ENCODE data around the gene PRKAR1B. TPM values are rescaled to one million over a fixed set of nuclear protein-coding genes. Genes with fewer than 3 reads are reported as not detected.

Gene PRKAR1B
- total RNA-seq, 1 donor from 2014 or later: 14.2 TPM

DNA sequence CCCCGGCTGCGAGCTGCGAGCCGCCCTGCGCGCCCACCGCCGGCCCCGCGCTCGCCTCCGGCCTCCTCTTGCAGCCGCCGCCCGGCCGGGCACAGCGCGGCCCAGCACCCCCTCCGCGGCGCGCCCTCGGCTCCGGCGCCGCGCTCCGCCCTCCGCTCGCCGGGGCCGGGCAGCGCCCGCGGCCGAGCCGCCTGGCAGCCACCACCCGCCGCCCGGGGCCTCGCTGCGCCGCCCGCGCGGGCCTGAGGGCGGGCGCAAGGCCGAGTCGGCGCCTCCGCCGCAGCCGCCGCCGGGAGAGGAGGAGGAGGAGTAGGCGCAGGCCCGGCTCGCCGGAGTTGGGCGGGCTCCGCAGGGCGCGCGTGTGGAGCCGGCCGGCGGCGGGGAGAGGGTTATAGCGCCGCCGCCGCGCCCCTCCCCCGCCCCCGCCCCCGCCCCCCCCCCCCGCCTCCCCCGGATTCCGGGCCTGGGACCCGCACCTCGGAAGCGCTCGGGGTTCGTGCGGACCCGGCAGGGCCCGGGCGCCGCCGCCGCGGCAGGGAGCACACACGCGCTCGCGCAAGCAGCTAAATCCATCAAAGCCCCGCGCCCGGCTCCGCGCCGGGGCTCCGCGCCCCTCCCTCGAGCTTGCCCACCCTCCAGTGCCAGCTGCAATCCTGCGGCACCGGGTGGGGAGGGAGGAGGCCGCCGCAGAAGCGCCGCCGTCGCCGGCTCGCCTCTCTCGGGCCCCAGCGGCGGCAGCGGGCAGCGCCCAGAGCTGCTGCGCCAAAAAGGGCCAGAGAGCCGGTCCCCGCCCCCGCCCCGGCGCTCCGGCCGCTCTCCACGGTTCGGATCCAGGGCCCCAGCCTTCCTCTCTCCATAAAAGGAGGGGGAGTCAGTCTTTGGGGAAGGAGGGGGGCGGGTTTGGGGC, 207.3 kb downstream of the PRKAR1B start, which contains the start of gene PDGFA:
Gene PDGFA (minus strand): TSS at position 363 of the 907 bp plus-strand sequence. CDS start 845 bp downstream, outside the sequence.
- H3K9me3 ChIP-seq (replicated peaks): no peaks in the 10 kb centered on the region
- peaks cover 83% of the 10 kb centered on the region for H3K4me1 ChIP-seq
- DNase-seq: peak; percentile 63

DNA sequence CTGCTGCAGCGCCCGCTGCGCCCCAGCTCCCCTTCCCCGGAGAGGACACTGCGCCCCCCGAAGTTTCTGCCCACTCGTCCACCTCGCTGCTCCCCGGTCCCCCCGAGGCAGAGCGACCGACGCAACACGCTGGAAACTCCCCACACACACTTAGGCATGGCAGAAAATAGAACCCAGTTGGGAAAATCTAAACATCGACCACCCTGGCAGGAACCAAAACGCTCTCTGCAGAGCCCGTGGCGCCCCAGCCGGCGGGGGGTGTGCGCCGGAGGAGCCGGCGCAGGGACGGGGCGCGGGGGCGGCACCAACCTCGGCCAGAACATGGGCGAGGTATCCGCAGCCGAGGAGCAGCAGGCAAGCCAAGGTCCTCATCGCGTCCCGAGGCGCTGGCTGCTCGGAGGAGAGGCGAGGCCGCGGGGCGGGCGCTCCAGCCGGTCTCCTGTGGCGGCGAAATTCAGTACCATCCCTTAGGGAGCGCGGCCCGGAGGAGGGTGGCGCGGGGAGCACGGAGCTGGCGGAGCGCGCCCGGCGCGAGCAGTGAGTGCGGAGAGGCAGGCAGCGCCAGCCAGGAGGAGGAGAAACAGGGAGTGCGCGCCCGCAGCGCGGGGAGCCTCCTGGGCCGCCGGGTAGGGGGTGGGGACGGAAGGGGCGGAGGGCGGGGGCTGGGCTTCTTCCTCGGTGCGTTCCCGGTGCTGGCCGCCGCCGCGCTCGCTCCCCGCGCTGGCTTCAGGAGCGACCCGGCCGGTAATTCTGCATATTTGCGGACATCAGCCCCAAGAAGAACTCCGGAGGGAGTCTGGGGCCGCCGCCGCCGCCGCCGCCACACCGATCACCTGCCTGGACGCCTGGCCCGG, 208.2 kb downstream of the PRKAR1B start:
- H3K4me1 ChIP-seq: peaks cover 86% of the 10 kb centered on the region
- intact Hi-C loops (cut with micrococcal nuclease): no loop called here
- H3K9me3 ChIP-seq (replicated peaks): no peaks in the 10 kb centered on the region
- H3K27me3 ChIP-seq (ENCODE audit: low read depth): peaks cover 55% of the 10 kb centered on the region
- H3K4me3 ChIP-seq: peak overlapping the region; percentile 93
- peak; percentile 88 for DNase-seq
- H3K27ac ChIP-seq (replicated peaks): peak overlapping the region; percentile 90
- H3K36me3 ChIP-seq: no peaks in the 10 kb centered on the region
- TF ChIP-seq, protein P1, sequence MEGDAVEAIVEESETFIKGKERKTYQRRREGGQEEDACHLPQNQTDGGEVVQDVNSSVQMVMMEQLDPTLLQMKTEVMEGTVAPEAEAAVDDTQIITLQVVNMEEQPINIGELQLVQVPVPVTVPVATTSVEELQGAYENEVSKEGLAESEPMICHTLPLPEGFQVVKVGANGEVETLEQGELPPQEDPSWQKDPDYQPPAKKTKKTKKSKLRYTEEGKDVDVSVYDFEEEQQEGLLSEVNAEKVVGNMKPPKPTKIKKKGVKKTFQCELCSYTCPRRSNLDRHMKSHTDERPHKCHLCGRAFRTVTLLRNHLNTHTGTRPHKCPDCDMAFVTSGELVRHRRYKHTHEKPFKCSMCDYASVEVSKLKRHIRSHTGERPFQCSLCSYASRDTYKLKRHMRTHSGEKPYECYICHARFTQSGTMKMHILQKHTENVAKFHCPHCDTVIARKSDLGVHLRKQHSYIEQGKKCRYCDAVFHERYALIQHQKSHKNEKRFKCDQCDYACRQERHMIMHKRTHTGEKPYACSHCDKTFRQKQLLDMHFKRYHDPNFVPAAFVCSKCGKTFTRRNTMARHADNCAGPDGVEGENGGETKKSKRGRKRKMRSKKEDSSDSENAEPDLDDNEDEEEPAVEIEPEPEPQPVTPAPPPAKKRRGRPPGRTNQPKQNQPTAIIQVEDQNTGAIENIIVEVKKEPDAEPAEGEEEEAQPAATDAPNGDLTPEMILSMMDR (IDR thresholded peaks at IDR 0.05; ENCODE audit: borderline replicate concordance): peak; percentile 26

More for the DNA sequence above, 207.3 kb downstream of the PRKAR1B start, which contains the start of gene PDGFA:
- Histone ChIP-seq H3K36me3 (peaks cover 4% of the 10 kb centered on the region), H3K27me3 (ENCODE audit: low read depth) (peaks cover 60% of the 10 kb centered on the region), H3K4me3 (peak within 1 kb of the TSS; percentile 93), H3K27ac (replicated peaks) (peak within 1 kb of the TSS; percentile 90)
- TF ChIP-seq, protein P1 (IDR thresholded peaks at IDR 0.05; ENCODE audit: borderline replicate concordance): peak; percentile 48
- intact Hi-C loops (cut with micrococcal nuclease): no loop called here

DNA sequence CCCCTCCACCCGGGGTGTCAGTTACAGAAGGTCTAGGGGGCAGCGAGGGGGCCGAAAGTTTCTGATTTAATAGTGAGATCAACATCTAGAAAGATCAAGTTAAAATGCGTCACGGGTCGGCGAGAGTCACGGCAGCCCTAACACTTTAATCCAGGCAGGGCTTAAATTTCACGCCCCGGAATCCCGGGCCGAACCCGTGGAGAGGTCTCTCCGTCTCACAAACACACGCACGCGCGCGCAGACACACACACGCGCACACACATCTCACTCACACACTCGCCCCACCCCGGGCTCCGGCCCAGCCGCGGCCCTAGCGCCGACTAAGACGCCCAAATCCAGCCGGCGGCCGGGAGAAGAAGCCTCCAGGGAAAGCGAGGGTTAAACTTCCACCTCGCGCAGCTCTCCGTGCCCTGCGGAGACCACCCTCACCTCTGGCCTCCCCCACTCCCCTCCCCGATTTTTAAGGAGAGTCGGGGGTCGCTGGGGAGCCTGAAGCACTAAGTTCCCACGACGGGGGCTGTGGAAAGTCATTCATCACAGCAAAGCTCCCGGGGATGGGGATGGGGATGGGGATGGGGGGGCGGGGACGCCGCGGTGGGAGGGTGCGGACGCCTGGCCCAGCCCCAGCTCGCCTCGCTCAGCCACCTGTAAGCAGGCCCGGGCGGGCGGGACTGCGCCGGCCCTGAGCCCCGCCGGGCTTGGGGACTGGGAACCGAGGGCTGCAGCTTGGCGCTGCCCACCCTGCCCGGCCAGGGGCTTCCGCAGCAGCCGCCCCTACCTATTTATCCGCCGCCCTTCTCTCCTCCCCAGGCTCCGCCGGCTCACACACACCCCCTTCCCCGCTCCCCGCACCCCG, 209.1 kb downstream of the PRKAR1B start:
- Histone ChIP-seq H3K27me3 (ENCODE audit: low read depth) (peaks cover 50% of the 10 kb centered on the region), H3K9me3 (replicated peaks) (no peaks in the 10 kb centered on the region), H3K27ac (replicated peaks) (peak overlapping the region; percentile 90), H3K4me3 (peak overlapping the region; percentile 93), H3K4me1 (peaks cover 88% of the 10 kb centered on the region), H3K36me3 (no peaks in the 10 kb centered on the region)
- peak; percentile 77 for DNase-seq
- TF ChIP-seq, protein P1 (IDR thresholded peaks at IDR 0.05; ENCODE audit: borderline replicate concordance): no peak
- intact Hi-C loops (cut with micrococcal nuclease): no loop called here

DNA sequence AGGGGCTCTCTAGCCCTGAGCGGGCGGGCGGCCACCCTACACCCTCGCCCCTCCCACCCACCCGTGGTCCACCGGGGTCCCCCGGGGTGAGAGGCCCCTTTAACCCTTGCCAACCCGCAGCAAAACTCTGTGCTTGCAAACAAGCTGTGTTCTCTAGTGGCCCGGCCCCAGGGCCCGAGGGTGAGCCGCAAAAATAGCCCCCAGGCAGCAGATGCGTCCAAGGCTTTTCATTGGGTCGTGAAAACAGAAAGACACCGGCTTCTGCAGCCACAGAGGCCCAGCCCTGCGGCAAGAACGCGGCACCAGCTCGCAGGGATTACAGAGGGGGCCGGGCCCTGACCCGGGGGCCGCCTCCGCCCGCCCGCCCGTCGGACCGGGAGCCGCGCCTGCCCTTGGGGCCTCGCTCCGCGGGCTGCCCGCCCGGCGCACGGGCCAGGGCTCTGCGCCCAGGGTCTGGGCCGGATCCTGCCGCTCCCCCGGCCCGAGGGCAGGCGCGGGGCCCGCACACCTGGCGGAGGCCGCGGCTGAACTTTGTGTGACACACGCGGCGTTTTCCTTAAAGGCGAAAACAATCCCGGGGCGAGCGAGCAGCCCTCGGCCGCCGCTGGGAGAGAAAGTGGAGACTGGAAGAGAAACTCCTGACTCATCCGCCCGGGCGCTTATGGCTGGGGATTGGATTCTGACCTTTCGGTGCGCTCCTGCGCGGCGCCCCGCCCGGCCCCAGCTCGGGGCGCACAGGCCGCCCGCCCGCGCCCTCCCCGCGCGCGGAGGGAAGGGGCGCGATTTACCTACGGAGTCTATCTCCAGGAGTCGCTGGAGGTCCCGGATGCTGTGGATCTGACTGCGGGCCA, 210.2 kb downstream of the PRKAR1B start:
- peaks cover 83% of the 10 kb centered on the region for H3K4me1 ChIP-seq
- peak; percentile 49 for DNase-seq

More for the DNA sequence above, 210.2 kb downstream of the PRKAR1B start:
- peaks cover 38% of the 10 kb centered on the region for H3K27me3 ChIP-seq (ENCODE audit: low read depth)
- TF ChIP-seq, protein P1 (IDR thresholded peaks at IDR 0.05; ENCODE audit: borderline replicate concordance): no peak
- intact Hi-C loops (cut with micrococcal nuclease): no loop called here
- peak overlapping the region; percentile 93 for H3K4me3 ChIP-seq
- no peaks in the 10 kb centered on the region for H3K9me3 ChIP-seq (replicated peaks)
- H3K27ac ChIP-seq (replicated peaks): peak overlapping the region; percentile 90
- peaks cover 3% of the 10 kb centered on the region for H3K36me3 ChIP-seq

Measured in left ventricle myocardium inferior (tissue), 1 donor.